Measurements from ENCODE around the gene KDM5B.

DNA sequence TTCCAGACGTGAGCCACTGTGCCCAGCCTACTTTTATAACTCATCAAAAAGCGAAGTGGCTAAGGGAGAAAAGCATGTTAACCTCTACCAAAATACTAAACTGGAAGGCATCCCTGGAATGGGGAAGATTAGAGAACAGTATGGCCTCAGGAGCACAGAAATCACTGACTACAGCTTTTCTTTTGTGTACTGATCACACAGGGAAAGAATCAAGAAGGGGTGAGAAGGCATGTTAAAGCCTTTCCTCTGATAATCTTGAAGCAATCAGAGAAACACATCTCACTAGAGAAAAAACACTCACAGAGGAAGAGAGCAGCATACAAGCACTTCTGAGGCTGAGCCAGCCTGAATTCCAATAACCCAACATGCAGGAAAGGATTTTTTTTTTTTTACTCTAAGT, 13.2 kb upstream of the KDM5B start:
- no peak for TF ChIP-seq POLR2A (IDR thresholded peaks at IDR 0.05)
- TF ChIP-seq, protein P1, sequence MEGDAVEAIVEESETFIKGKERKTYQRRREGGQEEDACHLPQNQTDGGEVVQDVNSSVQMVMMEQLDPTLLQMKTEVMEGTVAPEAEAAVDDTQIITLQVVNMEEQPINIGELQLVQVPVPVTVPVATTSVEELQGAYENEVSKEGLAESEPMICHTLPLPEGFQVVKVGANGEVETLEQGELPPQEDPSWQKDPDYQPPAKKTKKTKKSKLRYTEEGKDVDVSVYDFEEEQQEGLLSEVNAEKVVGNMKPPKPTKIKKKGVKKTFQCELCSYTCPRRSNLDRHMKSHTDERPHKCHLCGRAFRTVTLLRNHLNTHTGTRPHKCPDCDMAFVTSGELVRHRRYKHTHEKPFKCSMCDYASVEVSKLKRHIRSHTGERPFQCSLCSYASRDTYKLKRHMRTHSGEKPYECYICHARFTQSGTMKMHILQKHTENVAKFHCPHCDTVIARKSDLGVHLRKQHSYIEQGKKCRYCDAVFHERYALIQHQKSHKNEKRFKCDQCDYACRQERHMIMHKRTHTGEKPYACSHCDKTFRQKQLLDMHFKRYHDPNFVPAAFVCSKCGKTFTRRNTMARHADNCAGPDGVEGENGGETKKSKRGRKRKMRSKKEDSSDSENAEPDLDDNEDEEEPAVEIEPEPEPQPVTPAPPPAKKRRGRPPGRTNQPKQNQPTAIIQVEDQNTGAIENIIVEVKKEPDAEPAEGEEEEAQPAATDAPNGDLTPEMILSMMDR (IDR thresholded peaks at IDR 0.05), result no peak

Data from transverse colon (tissue), 3 donors.